CD4-positive, alpha-beta T cell (primary cell): ENCODE results near the gene CNOT10. TPM values are rescaled to one million over a fixed set of nuclear protein-coding genes. Genes with fewer than 3 reads are reported as not detected.
A peak's percentile ranks its signal among the peaks of the same experiment; 100 is the strongest.

Experiments used
- ATAC-seq: fragments of 200-7000 bp; cut with Tn5 transposase; one replicate; pipeline ENCODE4 v1.10.0; 2022; ENCODE audit warnings: mild to moderate bottlenecking; ENCODE audit not compliant: poor library complexity
- CTCF ChIA-PET: fragments of 350-600 bp; sonication (Branson Sonifier 250); formaldehyde crosslinking; loops from one replicate; lab custom pipeline; 2021; ENCODE audit warnings: antibody characterized with exemption, inconsistent platforms; lab: Charles Lee
- POLR2A ChIA-PET: fragments of 350-600 bp; sonication (Branson Sonifier 250); formaldehyde crosslinking; loops from one replicate; lab custom pipeline; 2021; ENCODE audit warnings: antibody characterized with exemption, inconsistent platforms; lab: Charles Lee
- DNase-seq, 14 experiments: peaks; one replicate each; pipeline ENCODE4 v3.0.0-alpha.2; 2013 to 2020; ENCODE audit warnings: mixed read lengths in 2 of 14
- H3K27ac ChIP-seq, 2 donors: one replicate each; pipeline versions ENCODE4 v1.5.1 to v1.7.0; 2013; ENCODE audit warnings: low read length in 2 of 2, low read depth in 1 of 2, mild to moderate bottlenecking in 1 of 2
- H3K27me3 ChIP-seq, 2 experiments: 1 replicate in 1 of 2; 2 replicates in 1 of 2; pipeline versions ENCODE4 v1.6.1 to v1.7.0; 2013; ENCODE audit warnings: low read length in 2 of 2, control low read depth in 1 of 2, mild to moderate bottlenecking in 1 of 2, moderate library complexity in 1 of 2; ENCODE audit not compliant: insufficient read depth in 2 of 2, control insufficient read depth in 1 of 2
- H3K36me3 ChIP-seq: one replicate; pipeline ENCODE4 v1.6.1; 2013; ENCODE audit warnings: low read length, control low read depth; ENCODE audit not compliant: insufficient read depth
- H3K4me1 ChIP-seq: one replicate; pipeline ENCODE4 v1.6.1; 2013; ENCODE audit warnings: low read length, control low read depth; ENCODE audit not compliant: insufficient read depth
- H3K4me3 ChIP-seq: one replicate; pipeline ENCODE4 v1.5.1; 2013; ENCODE audit warnings: mild to moderate bottlenecking, low read length, moderate library complexity
- H3K9me3 ChIP-seq, 2 experiments: 1 replicate in 1 of 2; 2 replicates in 1 of 2; pipeline versions ENCODE4 v1.6.1 to v1.7.0; 2013; ENCODE audit warnings: low read length in 2 of 2, mild to moderate bottlenecking in 2 of 2, control low read depth in 1 of 2, moderate library complexity in 1 of 2; ENCODE audit not compliant: control insufficient read depth in 1 of 2, insufficient read depth in 1 of 2
- H3K27ac Mint-ChIP-seq: one replicate; pipeline ENCODE4 v1.8.0; 2020; ENCODE audit warnings: mixed read lengths
- H3K27me3 Mint-ChIP-seq: one replicate; pipeline ENCODE4 v1.8.0; 2021; ENCODE audit warnings: mixed read lengths
- H3K36me3 Mint-ChIP-seq: one replicate; pipeline ENCODE4 v1.8.0; 2021; ENCODE audit warnings: low read depth, mixed read lengths
- H3K4me1 Mint-ChIP-seq: one replicate; pipeline ENCODE4 v1.8.0; 2021; ENCODE audit warnings: low read depth, mixed read lengths
- H3K4me3 Mint-ChIP-seq: one replicate; pipeline ENCODE4 v1.8.0; 2020; ENCODE audit warnings: mild to moderate bottlenecking, mixed read lengths
- H3K9me3 Mint-ChIP-seq: one replicate; pipeline ENCODE4 v1.8.0; 2020; ENCODE audit warnings: mixed read lengths
- CTCF ChIP-seq: fragments of 200-600 bp; IDR thresholded peaks from one replicate; pipeline ENCODE4 v1.8.0; 2022; ENCODE audit warnings: antibody characterized with exemption, mild to moderate bottlenecking
- intact Hi-C, 2 experiments: fragments of 100-400 bp; cut with DNase I in 1 of 2; cut with micrococcal nuclease in 1 of 2; formaldehyde crosslinking; loops; one replicate each; pipeline versions ENCODE4 v1.15.1 to v1.9.0; 2023 to 2025; cut with DNase I, micrococcal nuclease
- total RNA-seq, 174 experiments: library from RNA in 2 of 174; stranded (reverse) in 2 of 174; gene quantifications; one replicate each; pipeline ENCODE4 v1.2.3 and lab custom pipeline; 2021 to 2026

Gene CNOT10
- total RNA-seq, 2 experiments from 2014 or later: 31.3 to 42.0 TPM

- Mint-ChIP-seq H3K27ac (no peak overlapping the region), H3K36me3 (peaks cover 58% of the 10 kb centered on the region), H3K27me3 (no peaks in the 10 kb centered on the region), H3K9me3 (no peaks in the 10 kb centered on the region), H3K4me1 (no peaks in the 10 kb centered on the region), H3K4me3 (no peak overlapping the region)
- H3K27ac ChIP-seq: no peak overlapping the region
- no peaks in the 10 kb centered on the region for H3K27me3 ChIP-seq
- DNase-seq (no peak), ATAC-seq (no peak)
- H3K4me1 ChIP-seq: no peaks in the 10 kb centered on the region
- H3K9me3 ChIP-seq: no peaks in the 10 kb centered on the region
- CTCF ChIA-PET: no interaction called here
- POLR2A ChIA-PET: no interaction called here
- H3K4me3 ChIP-seq: no peak overlapping the region
- no peak for TF ChIP-seq CTCF
- peaks cover 44% of the 10 kb centered on the region for H3K36me3 ChIP-seq
- intact Hi-C loops: no loop called here
Measured at GRCh38 chr3:32764481-32764880, 79.5 kb downstream of the CNOT10 start.

DNA sequence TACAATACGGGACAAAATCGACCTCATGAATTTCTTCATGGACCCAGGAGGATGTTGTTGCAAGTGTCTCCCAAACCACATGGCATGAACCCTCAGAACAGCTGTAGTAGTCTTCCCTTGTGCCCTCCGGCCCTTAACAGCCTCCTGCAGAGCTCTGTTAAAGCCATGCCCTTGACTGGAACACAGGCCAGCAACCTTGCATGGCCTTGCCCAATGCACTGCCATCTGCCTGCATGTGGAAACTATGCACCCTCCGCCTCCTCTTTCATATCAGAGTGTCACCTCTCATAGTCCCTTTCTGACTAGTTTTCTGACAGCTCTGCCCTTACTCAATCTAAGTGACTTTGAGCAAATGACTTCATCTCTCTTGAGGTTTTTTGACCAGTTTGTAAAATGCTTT is 93.4 kb downstream of the CNOT10 start:
- Mint-ChIP-seq H3K4me3 (no peak overlapping the region), H3K27me3 (peaks cover 4% of the 10 kb centered on the region), H3K4me1 (peaks cover 4% of the 10 kb centered on the region), H3K36me3 (peaks cover 25% of the 10 kb centered on the region), H3K27ac (no peak overlapping the region), H3K9me3 (no peaks in the 10 kb centered on the region)
- POLR2A ChIA-PET: interaction anchor here (0.8 kb wide), 1 partner anchor 13 kb away, joined by 3 read pairs; no protein-coding TSS in a partner anchor
- Histone ChIP-seq H3K27ac (no peak overlapping the region), H3K9me3 (no peaks in the 10 kb centered on the region), H3K27me3 (peaks cover 0 to 4% of the 10 kb centered on the region in 2 experiments), H3K4me1 (peaks cover 14% of the 10 kb centered on the region), H3K36me3 (peaks cover 7% of the 10 kb centered on the region), H3K4me3 (no peak overlapping the region)
- no peak for ATAC-seq
- intact Hi-C loops: no loop called here
- DNase-seq: no peak
- TF ChIP-seq CTCF: no peak
- CTCF ChIA-PET: no interaction called here

GRCh38 chr3:32780071-32780734 is 95.2 kb downstream of the CNOT10 start:
- Histone ChIP-seq H3K4me1 (peaks cover 14% of the 10 kb centered on the region), H3K9me3 (no peaks in the 10 kb centered on the region), H3K36me3 (no peaks in the 10 kb centered on the region), H3K27ac (no peak overlapping the region), H3K27me3 (peaks cover 0 to 4% of the 10 kb centered on the region in 2 experiments), H3K4me3 (no peak overlapping the region)
- peak overlapping the region; percentile 92 for H3K4me3 Mint-ChIP-seq
- DNase-seq: no peak
- H3K4me1 Mint-ChIP-seq: peaks cover 4% of the 10 kb centered on the region
- H3K36me3 Mint-ChIP-seq: peaks cover 11% of the 10 kb centered on the region
- CTCF ChIA-PET: no interaction called here
- peaks cover 4% of the 10 kb centered on the region for H3K27me3 Mint-ChIP-seq
- POLR2A ChIA-PET: no interaction called here
- H3K27ac Mint-ChIP-seq: no peak overlapping the region
- no peak for TF ChIP-seq CTCF
- intact Hi-C loops: loop anchor here (2.0 to 5.0 kb wide), 2 partner anchors 268 to 269 kb away; no protein-coding TSS in a partner anchor
- no peaks in the 10 kb centered on the region for H3K9me3 Mint-ChIP-seq
- ATAC-seq: no peak
